ENCODE results near the gene CHKB.

DNA sequence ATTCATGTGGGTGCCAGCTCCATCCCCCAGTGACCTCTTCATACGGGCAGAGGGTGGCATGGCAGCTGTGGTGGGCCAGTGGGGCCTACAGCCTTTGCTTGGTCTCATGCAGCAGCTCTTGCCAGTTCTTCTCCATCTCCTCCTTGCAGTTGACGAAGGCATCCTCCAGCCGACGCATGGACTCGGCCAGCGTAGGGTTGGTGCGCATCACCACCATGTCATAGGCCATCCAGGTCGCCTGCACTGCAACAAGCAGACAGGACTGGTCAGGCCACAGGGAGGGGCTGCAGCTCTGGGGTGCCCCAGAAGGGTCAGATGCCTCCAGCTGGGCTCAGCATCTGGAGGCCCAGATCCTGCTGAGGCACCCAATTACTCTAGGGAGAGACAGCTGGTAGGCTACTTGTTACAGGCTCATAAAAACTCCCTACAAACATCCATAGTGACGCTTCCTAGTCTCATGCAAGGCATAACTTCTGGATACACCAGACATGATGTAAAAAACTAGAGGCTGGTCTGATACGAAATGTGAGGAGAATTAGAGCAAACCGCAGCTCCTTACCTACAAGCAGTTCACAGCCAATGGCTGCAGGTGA lies 31.4 kb downstream of the CHKB start:
- no peak for TF ChIP-seq POLR2A (IDR thresholded peaks at IDR 0.05; ENCODE audit: low read depth)
- TF ChIP-seq, protein P1, sequence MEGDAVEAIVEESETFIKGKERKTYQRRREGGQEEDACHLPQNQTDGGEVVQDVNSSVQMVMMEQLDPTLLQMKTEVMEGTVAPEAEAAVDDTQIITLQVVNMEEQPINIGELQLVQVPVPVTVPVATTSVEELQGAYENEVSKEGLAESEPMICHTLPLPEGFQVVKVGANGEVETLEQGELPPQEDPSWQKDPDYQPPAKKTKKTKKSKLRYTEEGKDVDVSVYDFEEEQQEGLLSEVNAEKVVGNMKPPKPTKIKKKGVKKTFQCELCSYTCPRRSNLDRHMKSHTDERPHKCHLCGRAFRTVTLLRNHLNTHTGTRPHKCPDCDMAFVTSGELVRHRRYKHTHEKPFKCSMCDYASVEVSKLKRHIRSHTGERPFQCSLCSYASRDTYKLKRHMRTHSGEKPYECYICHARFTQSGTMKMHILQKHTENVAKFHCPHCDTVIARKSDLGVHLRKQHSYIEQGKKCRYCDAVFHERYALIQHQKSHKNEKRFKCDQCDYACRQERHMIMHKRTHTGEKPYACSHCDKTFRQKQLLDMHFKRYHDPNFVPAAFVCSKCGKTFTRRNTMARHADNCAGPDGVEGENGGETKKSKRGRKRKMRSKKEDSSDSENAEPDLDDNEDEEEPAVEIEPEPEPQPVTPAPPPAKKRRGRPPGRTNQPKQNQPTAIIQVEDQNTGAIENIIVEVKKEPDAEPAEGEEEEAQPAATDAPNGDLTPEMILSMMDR (IDR thresholded peaks at IDR 0.05), result no peak

Data from esophagus muscularis mucosa (tissue), 3 donors.